DOHH2 (cell line): ENCODE results near the gene COQ9.

Experiments used
- H3F3A ChIP-seq: fragments of 200-600 bp; sonication (generic), shearing (Covaris generic); 2 replicates; pipeline ENCODE4 v1.6.0; 2016; ENCODE audit warnings: antibody characterized with exemption, mild to moderate bottlenecking; ENCODE audit not compliant: control insufficient read depth, insufficient read depth
- H3K27ac ChIP-seq: fragments of 200-600 bp; sonication (generic); 2 replicates; pipeline ENCODE4 v1.5.1; 2014; ENCODE audit warnings: low read depth, mild to moderate bottlenecking, low read length, moderate library complexity
- H3K27me3 ChIP-seq: fragments of 200-600 bp; sonication (generic); 2 replicates; pipeline ENCODE4 v1.6.1; 2014; ENCODE audit warnings: mild to moderate bottlenecking, low read length, mixed read lengths; ENCODE audit not compliant: control insufficient read depth
- H3K36me3 ChIP-seq: fragments of 200-600 bp; sonication (generic); 2 replicates; pipeline ENCODE4 v1.6.1; 2014; ENCODE audit warnings: mild to moderate bottlenecking, low read length, moderate library complexity, mixed read lengths; ENCODE audit not compliant: control insufficient read depth
- H3K4me1 ChIP-seq: fragments of 200-600 bp; sonication (generic); 2 replicates; pipeline ENCODE4 v1.6.1; 2014; ENCODE audit warnings: mild to moderate bottlenecking, low read length, mixed read lengths; ENCODE audit not compliant: control insufficient read depth
- H3K4me2 ChIP-seq: fragments of 200-600 bp; sonication (generic); 2 replicates; pipeline ENCODE4 v1.6.0; 2014; ENCODE audit warnings: mild to moderate bottlenecking, low read length, moderate library complexity
- H3K4me3 ChIP-seq: fragments of 200-600 bp; sonication (generic); 2 replicates; pipeline ENCODE4 v1.5.1; 2014; ENCODE audit warnings: mild to moderate bottlenecking, low read length, mixed read lengths
- H3K79me2 ChIP-seq: fragments of 200-600 bp; sonication (generic); 2 replicates; pipeline ENCODE4 v1.6.1; 2014; ENCODE audit warnings: mild to moderate bottlenecking, low read length, mixed read lengths; ENCODE audit not compliant: control insufficient read depth
- H3K9me2 ChIP-seq: fragments of 200-600 bp; sonication (generic); replicated peaks from 2 replicates; pipeline ENCODE4 v1.6.1; 2014; ENCODE audit warnings: mild to moderate bottlenecking, low read length, mixed read lengths; ENCODE audit not compliant: control insufficient read depth
- H3K9me3 ChIP-seq: fragments of 200-600 bp; sonication (generic); 2 replicates; pipeline ENCODE4 v1.6.1; 2014; ENCODE audit warnings: antibody characterized with exemption, low read length, mixed read lengths; ENCODE audit not compliant: control insufficient read depth, insufficient read depth
- H4K20me1 ChIP-seq: fragments of 200-600 bp; sonication (generic); 2 replicates; pipeline ENCODE4 v1.6.0; 2014; ENCODE audit warnings: low read depth, mild to moderate bottlenecking, antibody characterized with exemption, low read length, moderate library complexity; ENCODE audit not compliant: control insufficient read depth, insufficient read depth
- CTCF ChIP-seq: fragments of 200-600 bp; sonication (generic); IDR thresholded peaks from one replicate; pipeline ENCODE4 v1.5.1; 2014; ENCODE audit warnings: antibody characterized with exemption, mild to moderate bottlenecking, low read depth, low read length; ENCODE audit not compliant: poor library complexity, severe bottlenecking
- EZH2phosphoT487 ChIP-seq: fragments of 200-600 bp; sonication (generic); IDR thresholded peaks from 2 replicates; pipeline ENCODE4 v1.6.1; 2017; ENCODE audit warnings: borderline replicate concordance, mild to moderate bottlenecking, antibody characterized with exemption, low read length, moderate library complexity, mixed read lengths

Gene COQ9

GRCh38 chr16:57423152-57423551 is 24.1 kb upstream of the COQ9 start:
- Histone ChIP-seq H3K4me3 (no peak overlapping the region), H3K27me3 (no peaks in the 10 kb centered on the region), H3K79me2 (no peaks in the 10 kb centered on the region), H3K4me1 (peaks cover 20% of the 10 kb centered on the region), H3K9me2 (no peaks in the 10 kb centered on the region), H3F3A (peaks cover 4% of the 10 kb centered on the region; the same call in 1 of the 2 replicates), H3K9me3 (no peaks in the 10 kb centered on the region), H3K4me2 (no peak overlapping the region), H3K36me3 (peaks cover 6% of the 10 kb centered on the region; the same call in 1 of the 2 replicates), H3K27ac (no peak overlapping the region), H4K20me1 (no peaks in the 10 kb centered on the region)
- TF ChIP-seq EZH2phosphoT487 (no peak), CTCF (no peak)

- H4K20me1 ChIP-seq = no peaks in the 10 kb centered on the region
- H3K4me3 ChIP-seq = no peak overlapping the region
- peaks cover 17% of the 10 kb centered on the region; the same call in 1 of the 2 replicates for H3K36me3 ChIP-seq
- H3K27ac ChIP-seq = no peak overlapping the region
- peaks cover 4% of the 10 kb centered on the region; the same call in 1 of the 2 replicates for H3F3A ChIP-seq
- no peaks in the 10 kb centered on the region for H3K27me3 ChIP-seq
- no peaks in the 10 kb centered on the region for H3K9me3 ChIP-seq
- H3K79me2 ChIP-seq = no peaks in the 10 kb centered on the region
- H3K9me2 ChIP-seq = no peaks in the 10 kb centered on the region
- no peak for TF ChIP-seq CTCF
- TF ChIP-seq EZH2phosphoT487 = no peak
- peaks cover 10% of the 10 kb centered on the region; the same call in 1 of the 2 replicates for H3K4me1 ChIP-seq
- no peak overlapping the region for H3K4me2 ChIP-seq
Measured at GRCh38 chr16:57424583-57424982, 22.7 kb upstream of the COQ9 start.

- no peaks in the 10 kb centered on the region for H4K20me1 ChIP-seq
- no peaks in the 10 kb centered on the region for H3K9me2 ChIP-seq
- H3K4me1 ChIP-seq = peaks cover 10% of the 10 kb centered on the region; the same call in 1 of the 2 replicates
- H3K27ac ChIP-seq = no peak overlapping the region
- H3K4me3 ChIP-seq = no peak overlapping the region
- H3K27me3 ChIP-seq = no peaks in the 10 kb centered on the region
- H3K9me3 ChIP-seq = no peaks in the 10 kb centered on the region
- peaks cover 33% of the 10 kb centered on the region for H3K36me3 ChIP-seq
- no peak for TF ChIP-seq CTCF
- no peak for TF ChIP-seq EZH2phosphoT487
- H3K4me2 ChIP-seq = no peak overlapping the region
- peaks cover 4% of the 10 kb centered on the region; the same call in 1 of the 2 replicates for H3F3A ChIP-seq
- H3K79me2 ChIP-seq = no peaks in the 10 kb centered on the region
Measured at GRCh38 chr16:57426356-57426755, 20.9 kb upstream of the COQ9 start.

- TF ChIP-seq CTCF (no peak), EZH2phosphoT487 (no peak)
- no peak overlapping the region for H3K27ac ChIP-seq
- no peaks in the 10 kb centered on the region for H4K20me1 ChIP-seq
- H3K9me3 ChIP-seq = no peaks in the 10 kb centered on the region
- H3K4me3 ChIP-seq = no peak overlapping the region
- H3K9me2 ChIP-seq = no peaks in the 10 kb centered on the region
- no peaks in the 10 kb centered on the region for H3K79me2 ChIP-seq
- no peak overlapping the region for H3K4me2 ChIP-seq
- H3K4me1 ChIP-seq = peaks cover 8% of the 10 kb centered on the region; the same call in 1 of the 2 replicates
- H3K27me3 ChIP-seq = no peaks in the 10 kb centered on the region
- H3K36me3 ChIP-seq = peaks cover 41% of the 10 kb centered on the region
- peaks cover 4% of the 10 kb centered on the region; the same call in 1 of the 2 replicates for H3F3A ChIP-seq
Measured at GRCh38 chr16:57427307-57427706, 20.0 kb upstream of the COQ9 start.
